Loucy (cell line): Measurements from ENCODE around the gene SUN5.

ENCODE experiments used
- H2AFZ ChIP-seq: fragments of 200-600 bp; sonication (generic); 2 replicates; pipeline ENCODE4 v1.6.0; 2016; ENCODE audit warnings: antibody characterized with exemption, mild to moderate bottlenecking, low read length, moderate library complexity
- H3F3A ChIP-seq: fragments of 200-600 bp; 2 replicates; pipeline ENCODE4 v1.6.0; 2016; ENCODE audit warnings: antibody characterized with exemption, low read depth, mild to moderate bottlenecking
- H3K27me3 ChIP-seq: fragments of 200-600 bp; sonication (generic); 2 replicates; pipeline ENCODE4 v1.6.1; 2014; ENCODE audit warnings: low read length, mild to moderate bottlenecking; ENCODE audit not compliant: insufficient read depth, poor library complexity, severe bottlenecking
- H3K36me3 ChIP-seq: fragments of 200-600 bp; sonication (generic); 2 replicates; pipeline ENCODE4 v1.6.1; 2016; ENCODE audit warnings: low read length; ENCODE audit not compliant: insufficient read depth
- H3K4me1 ChIP-seq: fragments of 200-600 bp; sonication (generic); 2 replicates; pipeline ENCODE4 v1.5.1; 2014; ENCODE audit warnings: low read length, mild to moderate bottlenecking; ENCODE audit not compliant: insufficient read depth, poor library complexity, severe bottlenecking
- H3K4me2 ChIP-seq: fragments of 200-600 bp; sonication (generic); 2 replicates; pipeline ENCODE4 v1.6.0; 2014; ENCODE audit warnings: antibody characterized with exemption, low read length, low read depth, mild to moderate bottlenecking; ENCODE audit not compliant: poor library complexity, severe bottlenecking
- H3K4me3 ChIP-seq: fragments of 200-600 bp; sonication (generic); 2 replicates; pipeline ENCODE4 v1.5.1; 2014; ENCODE audit warnings: low read length, mild to moderate bottlenecking, mixed read lengths; ENCODE audit not compliant: poor library complexity, severe bottlenecking
- H3K79me2 ChIP-seq: fragments of 200-600 bp; sonication (generic); 2 replicates; pipeline ENCODE4 v1.6.1; 2014; ENCODE audit warnings: low read length; ENCODE audit not compliant: insufficient read depth
- H3K9ac ChIP-seq: fragments of 200-600 bp; sonication (generic); 2 replicates; pipeline ENCODE4 v1.6.0; 2014; ENCODE audit warnings: mild to moderate bottlenecking, low read depth, low read length, moderate library complexity; ENCODE audit not compliant: poor library complexity, severe bottlenecking
- H3K9me2 ChIP-seq: fragments of 200-600 bp; sonication (generic); replicated peaks from 2 replicates; pipeline ENCODE4 v1.6.1; 2016; ENCODE audit warnings: low read depth, low read length, mixed read lengths
- H3K9me3 ChIP-seq: fragments of 200-600 bp; sonication (generic); 2 replicates; pipeline ENCODE4 v1.6.1; 2014; ENCODE audit warnings: mild to moderate bottlenecking, antibody characterized with exemption, low read length, low read depth; ENCODE audit not compliant: insufficient read depth
- H4K20me1 ChIP-seq: fragments of 200-600 bp; sonication (generic); 2 replicates; pipeline ENCODE4 v1.6.0; 2014; ENCODE audit warnings: antibody characterized with exemption, low read length, mild to moderate bottlenecking; ENCODE audit not compliant: insufficient read depth, poor library complexity, severe bottlenecking
- EZH2phosphoT487 ChIP-seq: fragments of 200-600 bp; IDR thresholded peaks from 2 replicates; pipeline ENCODE4 v1.6.1; 2018; ENCODE audit warnings: antibody characterized with exemption, mild to moderate bottlenecking, moderate library complexity, borderline replicate concordance
- TF ChIP-seq, protein P1 (sequence below): fragments of 200-600 bp; sonication (generic); conservative IDR thresholded peaks from 2 replicates; pipeline ENCODE4 v1.5.1; 2014; ENCODE audit warnings: mild to moderate bottlenecking, antibody characterized with exemption, low read length

Gene SUN5

DNA sequence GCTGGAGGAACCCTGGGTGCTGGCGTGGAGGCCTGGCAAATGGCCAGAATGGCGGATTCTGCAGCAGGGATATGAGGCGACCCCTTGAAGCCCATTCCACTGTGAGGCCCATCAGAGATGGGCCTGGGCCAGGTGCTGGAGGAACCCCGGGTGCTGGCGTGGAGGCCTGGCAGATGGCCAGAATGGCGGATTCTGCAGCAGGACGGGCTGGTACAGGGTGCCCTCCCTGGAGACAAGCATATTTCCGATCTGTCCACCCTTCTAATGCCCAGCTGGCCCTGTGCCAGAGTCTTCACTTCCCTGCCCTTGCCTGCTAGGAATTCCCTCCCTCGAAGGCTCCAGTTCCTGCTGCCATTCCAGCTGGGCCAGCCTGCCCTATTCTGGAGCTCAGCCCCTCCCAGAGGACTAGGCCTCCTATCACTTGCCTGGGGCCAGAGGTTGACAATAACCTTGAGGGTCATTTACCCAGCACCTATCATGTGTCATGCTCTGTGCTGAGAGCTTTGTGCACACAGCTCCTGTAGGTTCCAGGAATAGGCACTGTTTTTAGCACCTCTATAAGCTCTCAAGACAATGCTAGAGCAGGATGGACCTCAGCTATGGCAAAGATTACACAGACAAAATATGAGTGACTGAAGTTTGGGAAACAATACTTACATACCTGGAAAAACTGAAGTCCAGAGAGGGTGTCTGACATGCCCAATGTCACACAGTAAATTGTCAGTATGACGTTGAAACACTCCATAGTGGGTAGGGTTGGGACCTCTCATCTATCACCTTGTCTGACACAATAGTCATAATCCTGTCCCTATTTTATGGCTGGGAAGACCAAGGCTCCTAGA lies 21.4 kb downstream of the SUN5 start:
- TF ChIP-seq, protein P1, sequence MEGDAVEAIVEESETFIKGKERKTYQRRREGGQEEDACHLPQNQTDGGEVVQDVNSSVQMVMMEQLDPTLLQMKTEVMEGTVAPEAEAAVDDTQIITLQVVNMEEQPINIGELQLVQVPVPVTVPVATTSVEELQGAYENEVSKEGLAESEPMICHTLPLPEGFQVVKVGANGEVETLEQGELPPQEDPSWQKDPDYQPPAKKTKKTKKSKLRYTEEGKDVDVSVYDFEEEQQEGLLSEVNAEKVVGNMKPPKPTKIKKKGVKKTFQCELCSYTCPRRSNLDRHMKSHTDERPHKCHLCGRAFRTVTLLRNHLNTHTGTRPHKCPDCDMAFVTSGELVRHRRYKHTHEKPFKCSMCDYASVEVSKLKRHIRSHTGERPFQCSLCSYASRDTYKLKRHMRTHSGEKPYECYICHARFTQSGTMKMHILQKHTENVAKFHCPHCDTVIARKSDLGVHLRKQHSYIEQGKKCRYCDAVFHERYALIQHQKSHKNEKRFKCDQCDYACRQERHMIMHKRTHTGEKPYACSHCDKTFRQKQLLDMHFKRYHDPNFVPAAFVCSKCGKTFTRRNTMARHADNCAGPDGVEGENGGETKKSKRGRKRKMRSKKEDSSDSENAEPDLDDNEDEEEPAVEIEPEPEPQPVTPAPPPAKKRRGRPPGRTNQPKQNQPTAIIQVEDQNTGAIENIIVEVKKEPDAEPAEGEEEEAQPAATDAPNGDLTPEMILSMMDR, result no peak
- Histone ChIP-seq H3K4me3 (no peak overlapping the region), H3K36me3 (no peaks in the 10 kb centered on the region), H3K79me2 (no peaks in the 10 kb centered on the region), H2AFZ (no peak overlapping the region), H3K4me1 (no peaks in the 10 kb centered on the region), H3K4me2 (no peak overlapping the region), H3K27me3 (no peaks in the 10 kb centered on the region), H3K9ac (no peak overlapping the region), H4K20me1 (no peaks in the 10 kb centered on the region), H3K9me2 (no peaks in the 10 kb centered on the region), H3K9me3 (no peaks in the 10 kb centered on the region), H3F3A (no peaks in the 10 kb centered on the region)

DNA sequence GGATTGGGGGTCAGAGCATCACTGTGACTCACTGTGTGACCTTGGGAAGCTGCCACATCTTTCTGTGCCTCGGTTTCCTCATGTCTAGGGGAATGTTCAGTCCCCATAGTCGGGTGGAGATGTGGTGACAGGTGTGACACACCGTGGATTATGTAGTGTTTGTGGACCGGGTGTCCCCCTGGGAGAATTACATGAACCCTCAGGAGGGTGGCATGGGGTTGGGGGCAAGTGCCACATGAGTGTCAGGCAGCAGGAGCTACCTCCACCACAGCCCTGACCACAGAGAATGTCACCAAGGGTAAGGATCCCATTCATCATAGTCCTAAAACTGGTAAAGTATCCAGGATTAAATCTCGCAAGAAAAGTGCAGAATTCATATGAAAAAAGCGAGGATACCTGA lies 23.2 kb downstream of the SUN5 start:
- H3K9me3 ChIP-seq, result peaks cover 4% of the 10 kb centered on the region; the same call in 1 of the 2 replicates
- no peaks in the 10 kb centered on the region for H4K20me1 ChIP-seq
- no peaks in the 10 kb centered on the region for H3K9me2 ChIP-seq
- H3K27me3 ChIP-seq, result no peaks in the 10 kb centered on the region
- TF ChIP-seq, protein P1, result no peak
- TF ChIP-seq EZH2phosphoT487, result no peak
- no peak overlapping the region for H2AFZ ChIP-seq
- H3K79me2 ChIP-seq, result no peaks in the 10 kb centered on the region
- no peaks in the 10 kb centered on the region for H3F3A ChIP-seq
- no peaks in the 10 kb centered on the region for H3K36me3 ChIP-seq
- no peak overlapping the region for H3K4me3 ChIP-seq
- H3K4me1 ChIP-seq, result no peaks in the 10 kb centered on the region
- no peak overlapping the region for H3K9ac ChIP-seq
- H3K4me2 ChIP-seq, result no peak overlapping the region

DNA sequence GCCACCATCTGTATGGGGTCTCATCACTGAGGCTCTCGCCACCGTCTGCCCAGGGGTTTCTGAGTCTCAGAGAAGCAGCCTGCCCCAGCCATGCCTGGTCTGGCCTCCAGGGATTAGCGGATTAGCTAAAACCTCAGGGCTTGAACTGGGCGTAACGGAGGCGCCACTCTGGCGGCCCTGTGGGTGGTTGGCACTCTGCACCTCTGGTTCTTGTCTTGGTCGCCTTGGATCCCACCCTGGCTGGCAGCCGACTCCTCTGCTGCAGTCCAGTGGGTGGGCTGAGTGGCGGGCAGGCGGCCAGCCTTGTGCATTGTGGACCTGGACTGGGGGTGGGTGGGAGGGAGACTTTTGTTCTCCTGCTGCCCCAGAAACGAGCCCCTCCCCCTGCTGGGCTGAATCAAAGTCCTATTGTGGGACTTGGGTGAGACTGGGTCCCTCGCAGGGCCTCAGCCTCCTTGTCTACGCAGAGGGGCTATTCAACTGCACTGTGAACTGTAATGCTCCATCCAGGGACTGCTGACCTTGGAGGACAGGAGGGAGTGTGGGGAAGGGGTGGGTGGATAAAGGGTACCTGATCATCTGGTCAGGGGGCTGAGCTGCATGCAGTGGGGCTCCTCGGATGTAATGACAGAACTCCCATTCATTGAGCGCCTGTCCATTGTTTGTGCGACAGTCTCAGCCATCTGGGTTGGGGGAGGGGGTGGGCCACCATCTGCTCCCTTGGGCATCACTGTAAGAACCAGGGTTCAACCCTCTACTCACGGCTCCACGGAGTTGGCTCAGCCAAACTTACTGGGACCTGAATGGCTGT lies 23.9 kb downstream of the SUN5 start:
- H3K9me2 ChIP-seq, result no peaks in the 10 kb centered on the region
- H3K4me3 ChIP-seq, result no peak overlapping the region
- H3K9me3 ChIP-seq, result peaks cover 4% of the 10 kb centered on the region; the same call in 1 of the 2 replicates
- TF ChIP-seq, protein P1, result no peak
- TF ChIP-seq EZH2phosphoT487, result no peak
- no peaks in the 10 kb centered on the region for H3K36me3 ChIP-seq
- H3K27me3 ChIP-seq, result no peaks in the 10 kb centered on the region
- no peaks in the 10 kb centered on the region for H3K79me2 ChIP-seq
- no peak overlapping the region for H3K4me2 ChIP-seq
- H3K9ac ChIP-seq, result no peak overlapping the region
- H2AFZ ChIP-seq, result no peak overlapping the region
- no peaks in the 10 kb centered on the region for H3K4me1 ChIP-seq
- H4K20me1 ChIP-seq, result no peaks in the 10 kb centered on the region
- no peaks in the 10 kb centered on the region for H3F3A ChIP-seq
